GM12874 (cell line): ENCODE results near the gene HHAT.

Source experiments
- CTCF ChIP-seq: IDR thresholded peaks from 2 replicates; pipeline ENCODE4 v1.5.1; 2011; ENCODE audit warnings: low read depth, mild to moderate bottlenecking, control low read depth, low read length, moderate library complexity; ENCODE audit not compliant: insufficient read depth

HHAT gene

GRCh38 chr1:210428696-210429095 lies 100.0 kb downstream of the HHAT start:
- TF ChIP-seq CTCF, result no peak

GRCh38 chr1:210434223-210434622 lies 105.5 kb downstream of the HHAT start:
- no peak for TF ChIP-seq CTCF

- TF ChIP-seq CTCF, result no peak
Observed at GRCh38 chr1:210437111-210437510, 108.4 kb downstream of the HHAT start.

- TF ChIP-seq CTCF, result no peak
Observed at GRCh38 chr1:210437781-210438180, 109.1 kb downstream of the HHAT start.

- no peak for TF ChIP-seq CTCF
Observed at GRCh38 chr1:210438928-210439841, 110.5 kb downstream of the HHAT start.

GRCh38 chr1:210440081-210440480 lies 111.4 kb downstream of the HHAT start:
- TF ChIP-seq CTCF, result no peak

GRCh38 chr1:210441028-210441427 lies 112.3 kb downstream of the HHAT start:
- TF ChIP-seq CTCF, result no peak
